ENCODE data around the gene FAM83G. TPM values are rescaled to one million over a fixed set of nuclear protein-coding genes. Genes with fewer than 3 reads are reported as not detected.
"Not testable (repeated sequence)": the region's sequence is repeated elsewhere in the genome, so short reads cannot be mapped to it uniquely, and the experiment has no call there.

The FAM83G gene
- total RNA-seq, 1 experiment from 2014 or later, result 20.2 TPM

GRCh38 chr17:19022747-19023146 lies 18.2 kb upstream of the FAM83G start:
- DNase-seq (ENCODE audit: low read depth), result no peak

- DNase-seq (ENCODE audit: low read depth), result no peak
Observed at GRCh38 chr17:19022128-19022527, 17.6 kb upstream of the FAM83G start.

- DNase-seq (ENCODE audit: low read depth), result peak; percentile 53
Observed at GRCh38 chr17:19021622-19022083, 17.1 kb upstream of the FAM83G start.

GRCh38 chr17:19021011-19021621 lies 16.6 kb upstream of the FAM83G start:
- not testable (repeated sequence) for DNase-seq (ENCODE audit: low read depth)

- no peak for DNase-seq (ENCODE audit: low read depth)
Observed at GRCh38 chr17:19020016-19020415, 15.5 kb upstream of the FAM83G start.

GRCh38 chr17:19019041-19019941 lies 14.7 kb upstream of the FAM83G start:
- no peak for DNase-seq (ENCODE audit: low read depth)

- no peak for DNase-seq (ENCODE audit: low read depth)
Observed at GRCh38 chr17:19018600-19018950, 14.0 kb upstream of the FAM83G start.

- DNase-seq (ENCODE audit: low read depth), result no peak
Observed at GRCh38 chr17:19017804-19018599, 13.4 kb upstream of the FAM83G start.

- no peak for DNase-seq (ENCODE audit: low read depth)
Observed at GRCh38 chr17:19017401-19017800, 12.8 kb upstream of the FAM83G start.

- no peak for DNase-seq (ENCODE audit: low read depth)
Observed at GRCh38 chr17:19016881-19017280, 12.3 kb upstream of the FAM83G start.

- DNase-seq (ENCODE audit: low read depth), result no peak
Observed at GRCh38 chr17:19016297-19016696, 11.7 kb upstream of the FAM83G start.

- DNase-seq (ENCODE audit: low read depth), result no peak
Observed at GRCh38 chr17:19015428-19015827, 10.9 kb upstream of the FAM83G start.

- no peak for DNase-seq (ENCODE audit: low read depth)
Observed at GRCh38 chr17:19014628-19015215, 10.2 kb upstream of the FAM83G start.

- DNase-seq (ENCODE audit: low read depth), result no peak
Observed at GRCh38 chr17:19013806-19014627, 9.5 kb upstream of the FAM83G start.

- DNase-seq (ENCODE audit: low read depth), result no peak
Observed at GRCh38 chr17:19013226-19013625, 8.7 kb upstream of the FAM83G start.

- no peak for DNase-seq (ENCODE audit: low read depth)
Observed at GRCh38 chr17:19012171-19013080, 7.9 kb upstream of the FAM83G start.

- DNase-seq (ENCODE audit: low read depth), result no peak
Observed at GRCh38 chr17:19011581-19011980, 7.0 kb upstream of the FAM83G start.

- peak; percentile 58 for DNase-seq (ENCODE audit: low read depth)
Observed at GRCh38 chr17:19010729-19011505, 6.4 kb upstream of the FAM83G start.

GRCh38 chr17:19009970-19010369 lies 5.4 kb upstream of the FAM83G start:
- no peak for DNase-seq (ENCODE audit: low read depth)
